GM12878 (cell line): ENCODE data around the gene CS. TPM values are rescaled to one million over a fixed set of nuclear protein-coding genes. Genes with fewer than 3 reads are reported as not detected.
"Not testable (repeated sequence)": the region's sequence is repeated elsewhere in the genome, so short reads cannot be mapped to it uniquely, and the experiment has no call there.

Experiments used
- ATAC-seq: fragments of 200-7000 bp; cut with Tn5 transposase; 3 replicates; pipeline ENCODE4 v1.9.1; 2020; ENCODE audit warnings: mild to moderate bottlenecking, moderate library complexity
- BruUV-seq: library from RNA; stranded (reverse); fragments of 400-500 nt; replicated peaks from 2 replicates; lab custom pipeline; 2021; lab: Mats Ljungman, UMichigan
- CTCF ChIA-PET: fragments of 300-600 bp; sonication (Branson Sonifier 250); formaldehyde crosslinking; extraction: SDS; loops from one replicate; lab custom pipeline; 2021; ENCODE audit warnings: inconsistent platforms; lab: Yijun Ruan, JAX
- POLR2A ChIA-PET: fragments of 350-600 bp; formaldehyde crosslinking; extraction: SDS; loops from one replicate; lab custom pipeline; 2021; ENCODE audit warnings: inconsistent platforms; lab: Charles Lee
- RAD21 ChIA-PET: fragments of 300-600 bp; sonication (Branson Sonifier 250); formaldehyde crosslinking; loops from one replicate; lab custom pipeline; 2023; ENCODE audit warnings: antibody characterized with exemption; ENCODE audit not compliant: unreplicated experiment; lab: Charles Lee
- SMC1A ChIA-PET: fragments of 300-600 bp; sonication (Branson Sonifier 250); formaldehyde crosslinking; loops from one replicate; lab custom pipeline; 2023; ENCODE audit not compliant: unreplicated experiment, uncharacterized antibody; lab: Charles Lee
- DNase-seq: peaks from one replicate; pipeline ENCODE4 v3.0.0-alpha.2; 2011; ENCODE audit warnings: low read depth, low spot score
- FAIRE-seq: peaks from 3 replicates; lab custom pipeline; 2011; peaks lifted over from hg19 to GRCh38; lab: Jason Lieb, UNC
- H2AFZ ChIP-seq: 2 replicates; pipeline ENCODE4 v1.6.0; 2011; ENCODE audit warnings: low read depth, low read length, control low read depth; ENCODE audit not compliant: control insufficient read depth
- H3K27ac ChIP-seq: 2 replicates; pipeline ENCODE4 v1.5.1; 2011; ENCODE audit warnings: control low read depth; ENCODE audit not compliant: control insufficient read depth, insufficient read depth
- H3K27me3 ChIP-seq, 2 experiments: replicated peaks in 1 of 2; 2 replicates each; pipeline versions ENCODE4 v1.6.0 to v1.6.1; 2011; ENCODE audit warnings: low read length in 1 of 2; ENCODE audit not compliant: control insufficient read depth in 2 of 2, insufficient read depth in 2 of 2
- H3K36me3 ChIP-seq, 2 experiments: 2 replicates each; pipeline ENCODE4 v1.5.1; 2011; ENCODE audit warnings: low read length in 1 of 2; ENCODE audit not compliant: control insufficient read depth in 2 of 2, insufficient read depth in 2 of 2
- H3K4me1 ChIP-seq: 2 replicates; pipeline ENCODE4 v1.6.1; 2011; ENCODE audit warnings: mild to moderate bottlenecking, low read length, moderate library complexity, mixed read lengths; ENCODE audit not compliant: control insufficient read depth, insufficient read depth
- H3K4me2 ChIP-seq: 2 replicates; pipeline ENCODE4 v1.6.0; 2011; ENCODE audit warnings: control low read depth; ENCODE audit not compliant: control insufficient read depth, insufficient read depth
- H3K4me3 ChIP-seq: fragments of 200-600 bp; sonication (generic); 2 replicates; pipeline ENCODE4 v1.5.1; 2016
- H3K79me2 ChIP-seq: 2 replicates; pipeline ENCODE4 v1.6.0; 2011; ENCODE audit warnings: low read length; ENCODE audit not compliant: control insufficient read depth, insufficient read depth
- H3K9ac ChIP-seq: 2 replicates; pipeline ENCODE4 v1.8.0; 2011; ENCODE audit warnings: low read length, control low read depth, mixed read lengths; ENCODE audit not compliant: control insufficient read depth, insufficient read depth
- H3K9me3 ChIP-seq: replicated peaks from 3 replicates; pipeline ENCODE4 v1.5.1; 2011; ENCODE audit warnings: mild to moderate bottlenecking, low read length; ENCODE audit not compliant: control insufficient read depth, insufficient read depth
- H4K20me1 ChIP-seq: 2 replicates; pipeline ENCODE4 v1.6.0; 2011; ENCODE audit not compliant: control insufficient read depth, insufficient read depth
- MEF2A ChIP-seq: IDR thresholded peaks from 2 replicates; pipeline ENCODE4 v1.6.1; 2011; ENCODE audit warnings: low read depth, mild to moderate bottlenecking, low read length, moderate library complexity; ENCODE audit not compliant: insufficient read depth
- NFYB ChIP-seq: IDR thresholded peaks from 2 replicates; pipeline ENCODE4 v1.6.1; 2011; ENCODE audit warnings: low read depth, mild to moderate bottlenecking, low read length, improper control_type of control experiment, moderate library complexity; ENCODE audit not compliant: insufficient read depth
- POLR2AphosphoS2 ChIP-seq: IDR thresholded peaks from 2 replicates; pipeline ENCODE4 v1.6.1; 2011; ENCODE audit warnings: low read depth, mild to moderate bottlenecking, low read length, improper control_type of control experiment, moderate library complexity
- POLR2AphosphoS5 ChIP-seq: IDR thresholded peaks from 2 replicates; pipeline ENCODE4 v1.6.1; 2011; ENCODE audit warnings: mild to moderate bottlenecking, low read length, inconsistent platforms
- PRDM15 ChIP-seq: fragments of 450-650 bp; formaldehyde crosslinking; IDR thresholded peaks from 2 replicates; pipeline ENCODE4 v1.4.0; 2020; ENCODE audit warnings: mild to moderate bottlenecking, moderate library complexity
- WGBS: methylation state at CpG from one replicate; pipeline ENCODE4 v1.1.6; 2016; ENCODE audit warnings: low lambda C conversion rate; ENCODE audit not compliant: insufficient replicate concordance, insufficient coverage; ENCODE audit errors: missing lambda C conversion rate; 5-methylcytosine and 5-hydroxymethylcytosine counted together
- in situ Hi-C: fragments of 300-500 bp; cut with MboI; formaldehyde crosslinking; loops from 9 replicates; pipeline ENCODE4 v1.14.3; 2018; ENCODE audit warnings: mixed read lengths
- intact Hi-C: fragments of 100-400 bp; cut with micrococcal nuclease; formaldehyde crosslinking; loops from one replicate; pipeline ENCODE4 v1.14.2; 2022; ENCODE audit not compliant: unreplicated experiment
- polyA plus RNA-seq, 11 experiments: library from polyadenylated mRNA; depleted of rRNA in 4 of 11; unstranded in 6 of 11; stranded (reverse) in 5 of 11; fragments of >200 nt; fragmentation: Nextera tagmentation in 4 of 11; fragmentation: Illumina TruSeq in 1 of 11; extraction: Ambion mirVana in 4 of 11; extraction: Trizol in 1 of 11; gene quantifications; 1 replicate in 1 of 11; 2 replicates in 10 of 11; pipeline versions ENCODE4 v1.2.1 to v1.2.3, GENCODE V29; 2011 to 2016; ENCODE audit warnings: inconsistent platforms in 2 of 11, missing spikeins in 2 of 11, low read depth in 1 of 11
- total RNA-seq, 4 experiments: library from RNA; depleted of rRNA in 3 of 4; stranded (reverse); fragments of >200 nt in 3 of 4; fragmentation: Illumina TruSeq in 1 of 4; extraction: Trizol in 1 of 4; gene quantifications; 2 replicates each; pipeline versions ENCODE4 v1.2.1 to v1.2.3, GENCODE V29; 2013 to 2021

CS gene
- total and polyA plus RNA-seq, 10 of the 15 experiments (the other 5 are each of a cell fraction or from before 2014, with no cell fraction given), result 64.9 to 276 (median 139) TPM

GRCh38 chr12:56324206-56324605 lies 24.1 kb upstream of the CS start (continued):
- TF ChIP-seq PRDM15 (no peak), POLR2AphosphoS2 (no peak), NFYB (no peak), POLR2AphosphoS5 (no peak), MEF2A (no peak)

GRCh38 chr12:56321610-56322009 lies 21.5 kb upstream of the CS start:
- SMC1A ChIA-PET, result interaction anchor here (1.4 kb wide), 1 partner anchor 11 kb away, joined by 6 read pairs; no protein-coding TSS in a partner anchor
- 90% methylated on average over 8 of the region's 8 CpGs for WGBS
- BruUV-seq, ATAC-seq, H3K9me3 ChIP-seq, DNase-seq, H3K9ac ChIP-seq, H3K4me1 ChIP-seq, in situ Hi-C loops, RAD21 ChIA-PET, POLR2A ChIA-PET, H2AFZ ChIP-seq, H3K4me3 ChIP-seq, H3K4me2 ChIP-seq, intact Hi-C loops, H3K27ac ChIP-seq, H4K20me1 ChIP-seq, FAIRE-seq, H3K79me2 ChIP-seq, H3K27me3 ChIP-seq: not testable (repeated sequence)
- CTCF ChIA-PET, result interaction anchor here (1.1 kb wide), 1 partner anchor 9 kb away, joined by 4 read pairs; no protein-coding TSS in a partner anchor
- peaks cover 2 to 24% of the 10 kb centered on the region in 2 experiments for H3K36me3 ChIP-seq
